ENCODE results near the gene ABCA12.

The ABCA12 gene

DNA sequence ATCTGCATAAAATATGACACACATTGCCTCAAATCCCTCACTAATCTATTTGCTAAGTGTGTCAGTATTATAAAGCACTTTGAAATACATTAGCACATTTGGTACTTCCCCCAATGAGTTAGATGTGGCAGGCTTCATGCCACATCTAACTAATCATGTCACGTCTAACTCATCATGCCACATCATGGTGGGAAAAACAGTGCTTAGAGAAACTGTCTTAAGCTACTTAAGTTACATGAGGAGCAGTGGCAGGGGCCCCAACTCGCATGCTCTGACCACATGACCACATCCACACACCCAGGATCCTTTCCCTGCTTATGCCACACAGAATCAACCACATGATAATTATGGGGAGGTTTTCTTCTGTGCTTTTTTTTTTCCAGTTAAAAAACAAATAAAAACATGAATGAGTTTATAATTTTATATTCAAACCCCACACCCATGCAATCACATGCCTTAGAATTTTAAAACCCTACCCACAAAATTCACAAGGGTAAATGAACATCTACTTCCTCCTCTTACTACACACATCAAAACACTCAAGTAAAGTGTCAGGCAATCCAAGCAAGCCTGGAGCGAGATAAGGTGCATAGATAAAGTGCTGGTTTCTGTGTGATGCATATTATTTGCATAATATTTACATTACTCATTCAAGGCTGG lies 1.6 kb downstream of the ABCA12 start:
- no peak for DNase-seq

GRCh38 chr2:215120401-215120800 lies 18.0 kb downstream of the ABCA12 start:
- no peak for DNase-seq

DNA sequence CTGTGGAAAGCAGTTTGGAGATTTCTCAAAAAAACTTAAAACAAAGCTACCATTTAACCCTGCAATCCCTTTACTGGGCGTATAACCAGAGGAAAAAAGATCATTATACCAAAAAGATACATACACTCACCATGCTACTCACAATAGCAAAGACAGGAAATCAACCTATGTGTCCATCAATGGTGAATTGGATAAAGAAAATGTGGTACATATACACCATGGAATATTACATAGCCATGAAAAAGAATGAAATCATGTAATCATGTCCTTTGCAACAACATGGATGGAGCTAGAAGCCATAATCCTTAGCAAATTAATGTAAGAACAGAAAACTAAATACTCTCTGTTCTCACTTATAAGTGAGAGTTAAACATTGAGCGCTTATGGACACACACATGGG lies 18.6 kb downstream of the ABCA12 start:
- no peak for DNase-seq

GRCh38 chr2:215110918-215111317 lies 27.5 kb downstream of the ABCA12 start:
- DNase-seq, result no peak

- no peak for DNase-seq
Observed at GRCh38 chr2:215107216-215108056, 31.0 kb downstream of the ABCA12 start.

DNA sequence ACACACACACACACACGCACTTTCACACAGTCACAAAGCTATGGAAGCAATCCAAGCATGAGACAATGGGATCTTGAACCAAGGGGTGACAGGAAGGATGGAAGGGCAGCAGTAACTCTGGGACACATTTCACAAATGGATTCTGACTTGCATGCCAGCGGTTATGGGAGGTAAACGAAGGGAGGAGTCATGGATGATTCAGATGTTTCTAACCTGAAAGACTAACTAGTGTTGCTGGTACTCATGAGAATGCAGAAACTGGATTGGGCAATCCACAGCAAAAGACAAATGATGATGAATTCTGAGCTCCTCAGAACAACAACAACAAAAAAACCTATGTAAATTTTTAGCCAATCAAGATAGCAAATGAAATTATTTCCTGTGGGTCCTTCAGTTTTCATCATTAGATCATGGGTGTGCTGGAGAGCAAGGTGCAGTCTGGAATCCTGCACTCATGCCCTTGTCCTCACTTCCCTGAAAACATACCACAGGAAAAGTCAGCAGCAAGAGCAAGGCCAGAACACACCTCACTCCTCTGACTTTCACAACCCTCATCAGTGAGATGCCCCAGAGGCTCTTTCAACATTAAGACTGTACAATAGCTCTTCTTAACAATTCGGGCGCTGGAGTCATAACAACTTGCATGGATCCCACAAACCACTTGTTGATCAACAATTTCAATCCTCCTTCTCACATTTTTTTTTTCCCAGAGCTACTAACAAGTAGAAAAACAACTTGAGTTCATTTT lies 32.6 kb downstream of the ABCA12 start:
- no peak for DNase-seq

GRCh38 chr2:215104226-215104625 lies 34.2 kb downstream of the ABCA12 start:
- DNase-seq, result no peak

DNA sequence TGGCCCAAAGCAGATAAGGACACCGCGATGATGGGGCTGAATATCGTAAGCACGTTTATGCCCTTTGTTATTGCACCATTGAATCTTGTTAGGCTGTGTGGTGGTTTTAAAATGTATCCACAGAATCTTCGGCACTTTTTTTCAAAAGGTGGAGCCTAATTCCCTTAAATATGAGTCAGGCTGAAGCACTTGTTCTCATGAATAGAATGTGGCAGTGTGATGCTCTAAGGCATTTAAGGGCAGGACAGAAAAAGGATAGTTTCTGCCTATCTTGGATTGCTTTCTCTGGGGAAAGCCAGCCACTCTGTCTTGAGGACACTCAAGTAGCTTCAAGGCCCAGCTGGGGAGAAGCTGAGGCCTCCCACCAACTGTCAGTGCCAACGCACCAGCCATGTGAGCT lies 39.6 kb downstream of the ABCA12 start:
- no peak for DNase-seq

GRCh38 chr2:215084080-215084479 lies 54.3 kb downstream of the ABCA12 start:
- DNase-seq, result no peak

DNA sequence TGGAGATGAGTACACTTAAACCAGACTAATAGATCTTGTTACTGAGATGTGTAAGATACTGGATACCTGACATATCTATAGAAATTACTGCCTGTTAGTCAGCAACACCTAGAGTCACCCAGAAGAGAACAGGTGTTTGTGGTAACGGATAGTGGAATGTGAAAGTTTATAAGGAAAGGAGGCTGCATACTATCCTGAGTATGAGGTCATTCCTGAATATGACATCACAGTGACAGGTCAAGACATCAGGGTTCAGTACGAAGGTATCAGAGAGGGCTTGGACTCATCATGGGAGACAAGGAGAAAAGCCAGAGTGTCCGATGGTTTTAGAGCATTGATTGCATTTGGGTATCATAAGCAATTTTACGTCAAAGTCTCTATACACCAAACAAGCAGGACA lies 55.3 kb downstream of the ABCA12 start:
- no peak for DNase-seq

DNA sequence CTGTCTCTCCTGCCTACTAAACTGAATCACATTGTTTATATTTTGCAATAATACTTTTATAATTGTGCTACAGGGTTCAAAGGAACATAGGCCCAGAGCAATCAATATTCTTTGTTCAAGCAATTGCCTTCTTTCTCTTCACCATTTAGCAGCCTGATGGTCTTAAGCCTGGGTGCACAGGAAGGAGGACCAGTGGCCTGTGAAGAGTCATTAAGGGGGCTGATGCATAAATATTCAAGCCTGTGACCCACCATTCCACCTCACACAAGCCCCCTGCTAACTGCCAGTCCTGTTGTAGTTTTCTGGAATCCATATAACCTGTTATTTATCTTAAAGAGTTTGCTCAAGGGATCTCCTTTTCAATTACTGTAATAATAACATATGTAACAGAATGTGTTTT lies 56.0 kb downstream of the ABCA12 start:
- no peak for DNase-seq

DNA sequence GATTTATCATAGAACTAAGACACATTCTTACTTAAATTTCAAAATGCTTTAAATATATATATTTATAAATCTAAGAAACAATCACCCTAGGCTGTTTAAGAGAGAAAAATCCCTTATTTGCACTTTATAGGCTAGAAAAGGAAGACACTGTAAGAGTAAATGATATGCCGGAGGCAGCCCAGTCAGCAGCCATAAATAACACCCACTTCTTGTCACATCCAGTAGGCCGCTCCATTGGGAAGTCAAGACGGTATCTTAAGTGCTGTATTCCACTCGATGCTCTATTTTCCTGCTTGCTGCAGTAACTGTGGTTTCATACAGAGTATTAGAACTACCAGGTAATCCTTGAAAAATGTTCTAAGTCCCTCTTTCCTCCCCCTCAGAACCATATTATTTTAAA lies 57.9 kb downstream of the ABCA12 start:
- no peak for DNase-seq

DNA sequence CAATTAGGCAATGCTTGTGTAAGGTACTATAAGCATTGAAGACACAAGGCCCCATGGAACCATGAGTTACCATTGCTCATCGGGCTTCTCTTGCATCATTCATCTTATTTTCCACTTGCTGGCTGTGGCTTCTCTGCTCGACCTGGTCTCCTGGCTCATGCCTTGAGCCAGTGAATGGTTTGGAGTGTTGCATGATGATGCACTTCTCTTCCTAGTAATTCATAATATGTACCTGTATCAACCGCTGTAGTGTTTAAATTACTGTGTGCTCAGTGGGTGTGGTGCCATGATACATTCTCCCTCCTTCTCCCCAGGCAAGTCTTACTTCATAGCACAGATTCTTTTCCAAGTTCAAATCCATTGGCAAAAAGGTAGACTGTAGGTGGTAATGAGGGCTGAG lies 66.8 kb downstream of the ABCA12 start:
- DNase-seq, result no peak

- no peak for DNase-seq
Observed at GRCh38 chr2:215068399-215068798, 70.0 kb downstream of the ABCA12 start.

DNA sequence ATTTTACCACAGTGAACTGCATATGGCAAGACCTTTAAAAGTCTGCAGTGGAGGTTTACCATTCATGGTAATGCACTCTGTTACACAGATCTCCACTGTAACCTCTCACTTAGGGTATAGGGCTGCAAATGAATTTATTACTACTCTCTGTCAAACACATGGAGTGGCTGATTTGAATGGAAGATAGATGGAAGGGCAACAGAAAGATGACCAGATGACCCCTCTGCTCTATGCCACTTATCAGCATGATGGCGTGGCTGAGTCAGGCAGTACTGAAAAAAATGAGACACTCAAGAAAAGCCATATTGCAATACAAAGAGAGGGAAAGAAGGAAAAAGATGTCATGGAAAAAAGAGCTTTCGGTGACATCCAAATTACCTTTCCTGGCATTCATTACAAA lies 72.3 kb downstream of the ABCA12 start:
- no peak for DNase-seq

DNA sequence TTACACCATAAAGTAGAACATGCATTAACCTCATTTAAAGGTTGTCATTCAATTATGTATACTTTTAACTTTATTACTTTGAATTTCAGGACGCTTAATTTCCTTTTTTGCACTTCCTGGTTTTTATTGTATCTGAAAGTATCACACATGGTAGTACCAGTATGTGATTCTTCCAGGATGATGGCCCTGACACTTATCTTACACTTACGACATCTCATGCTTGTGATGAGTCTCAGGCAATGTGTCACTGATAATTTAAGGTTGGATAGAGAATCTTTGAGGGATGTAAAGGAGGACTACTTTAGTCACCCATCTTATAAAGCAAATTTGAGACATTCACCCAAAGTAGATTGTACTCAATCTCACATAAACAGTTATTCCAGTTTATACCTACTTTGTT lies 74.9 kb downstream of the ABCA12 start:
- no peak for DNase-seq

DNA sequence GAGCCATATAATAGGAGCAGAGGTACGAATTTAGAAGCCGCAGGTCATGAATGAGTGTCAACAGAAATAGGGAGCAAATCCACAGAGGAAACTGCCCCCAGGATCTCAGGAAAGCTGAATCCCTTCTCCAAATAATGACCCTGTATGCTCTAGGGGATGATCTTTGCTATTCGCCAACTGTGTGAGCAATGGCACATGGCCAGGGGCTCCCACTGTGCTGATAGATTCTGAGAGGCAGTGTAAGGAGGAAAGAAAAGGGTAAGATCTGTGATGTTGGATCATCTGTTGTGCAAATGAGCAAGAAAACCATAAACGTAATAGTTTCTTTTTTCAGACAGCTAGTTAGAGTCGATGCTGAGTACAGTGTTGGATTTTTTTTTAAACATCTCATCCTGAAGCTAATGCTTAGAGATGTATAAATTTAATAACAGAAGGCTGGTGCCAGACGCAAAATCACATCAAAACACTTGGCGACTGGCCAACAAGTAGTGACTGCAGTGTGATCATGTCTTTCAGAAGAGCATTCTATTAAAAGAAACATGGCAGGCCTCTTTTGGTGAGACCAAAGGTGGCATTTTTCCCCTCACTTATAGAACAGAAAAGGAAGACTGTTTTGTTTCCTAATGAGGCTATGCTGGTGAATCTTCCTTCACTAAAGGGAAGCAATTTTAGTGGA lies 77.4 kb downstream of the ABCA12 start:
- DNase-seq, result no peak

DNA sequence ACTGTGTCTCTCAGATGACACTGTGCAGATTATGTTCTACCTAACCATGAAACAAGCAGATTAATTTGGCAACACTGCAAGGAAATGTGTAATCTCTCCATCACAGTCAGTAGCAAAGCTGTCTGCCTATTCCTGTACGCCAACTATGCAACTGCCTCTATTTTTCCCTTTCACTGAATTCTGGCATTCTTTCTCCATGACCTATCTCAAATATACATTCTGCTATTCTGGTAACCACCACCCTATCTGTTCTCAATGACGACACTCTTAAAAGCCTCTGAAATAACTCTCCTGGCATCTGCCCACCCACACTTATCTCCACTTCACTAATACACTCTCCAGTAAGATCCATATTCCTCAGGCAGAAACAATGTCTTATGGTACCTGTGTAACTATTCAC lies 78.7 kb downstream of the ABCA12 start:
- no peak for DNase-seq

- no peak for DNase-seq
Observed at GRCh38 chr2:215055891-215056290, 82.5 kb downstream of the ABCA12 start.

DNA sequence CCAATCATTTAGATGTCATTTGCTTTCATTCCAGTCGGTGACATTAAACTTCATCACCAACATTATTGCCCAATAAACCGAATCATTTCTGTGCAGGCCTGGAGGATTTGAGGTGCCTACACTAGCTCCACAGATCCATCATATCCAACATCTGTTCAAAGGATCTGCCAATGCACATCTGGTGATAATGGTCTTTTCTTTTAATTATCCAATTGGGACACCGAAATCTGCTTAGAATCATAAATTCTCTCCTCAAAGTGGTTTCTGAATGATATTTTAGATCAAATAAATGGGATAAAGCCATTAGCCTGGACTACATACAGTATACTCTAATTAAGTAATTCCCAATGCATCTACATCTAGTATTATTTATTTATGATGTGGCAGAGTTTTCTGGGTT lies 85.6 kb downstream of the ABCA12 start:
- no peak for DNase-seq

- DNase-seq, result no peak
Observed at GRCh38 chr2:215052404-215052803, 86.0 kb downstream of the ABCA12 start.

DNA sequence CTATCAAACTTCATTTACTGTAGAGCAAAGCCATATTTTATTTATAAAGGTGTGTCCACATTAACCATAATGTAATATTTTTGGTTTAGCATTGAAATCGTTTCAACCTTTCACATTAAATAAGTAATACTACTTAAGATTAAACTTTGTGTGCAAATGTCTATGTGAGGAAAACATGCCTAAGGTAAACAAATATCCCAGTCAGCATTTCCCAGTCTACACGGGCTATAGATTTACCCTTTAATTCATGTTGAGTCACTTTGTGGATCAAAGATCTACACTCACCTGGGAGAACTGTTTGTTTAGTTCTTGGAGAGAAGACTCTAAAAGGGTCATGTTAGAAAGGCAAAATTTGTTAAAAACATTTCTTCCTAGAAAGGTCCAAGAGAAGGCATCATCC lies 89.1 kb downstream of the ABCA12 start:
- DNase-seq, result no peak

DNA sequence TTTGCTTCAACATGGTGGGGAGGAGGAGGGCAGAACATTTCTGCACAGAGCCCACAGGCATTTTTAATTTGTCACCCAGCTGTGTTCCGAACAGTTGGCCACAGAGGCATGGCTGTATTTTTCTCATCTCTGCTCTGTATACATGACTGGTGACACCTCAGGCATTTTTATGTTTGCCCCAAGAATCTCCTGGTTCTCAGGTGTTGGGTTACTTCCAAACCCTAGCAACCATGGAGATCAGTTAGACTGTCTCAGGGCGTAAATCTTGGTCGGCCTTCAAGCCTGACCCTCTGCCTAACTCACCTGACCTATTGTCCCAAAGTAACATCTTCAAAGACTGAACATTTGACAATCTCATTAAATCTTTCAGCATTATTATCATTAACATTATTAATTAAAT lies 100.0 kb downstream of the ABCA12 start:
- no peak for DNase-seq

All from activated naive CD4-positive, alpha-beta T cell treated with anti-CD3 and anti-CD28 coated beads, Interleukin-2, amount 50 U/mL, for 16 hours (primary cell).